H9 (cell line): ENCODE measurements around the gene GRM3. TPM values are rescaled to one million over a fixed set of nuclear protein-coding genes. Genes with fewer than 3 reads are reported as not detected.

Experiments
- DNase-seq: peaks from one replicate; pipeline ENCODE4 v3.0.0-alpha.2; 2017
- H2AFZ ChIP-seq: one replicate; pipeline ENCODE4 v1.6.1; 2013; ENCODE audit warnings: mild to moderate bottlenecking, low read length, control low read depth, moderate library complexity
- H2AK5ac ChIP-seq: 2 replicates; pipeline ENCODE4 v1.6.1; 2013; ENCODE audit warnings: low read length, control low read depth, mixed read lengths; ENCODE audit not compliant: insufficient read length
- H2BK120ac ChIP-seq: one replicate; pipeline ENCODE4 v1.6.1; 2013; ENCODE audit warnings: low read depth, mild to moderate bottlenecking, low read length, control low read depth, inconsistent platforms; ENCODE audit not compliant: poor library complexity, severe bottlenecking
- H2BK12ac ChIP-seq: 2 replicates; pipeline ENCODE4 v1.6.1; 2013; ENCODE audit warnings: low read length, control low read depth, mixed read lengths, low read depth; ENCODE audit not compliant: insufficient read length
- H2BK15ac ChIP-seq: 2 replicates; pipeline ENCODE4 v1.6.1; 2013; ENCODE audit warnings: low read depth, low read length, control low read depth
- H2BK20ac ChIP-seq: one replicate; pipeline ENCODE4 v1.6.1; 2013; ENCODE audit warnings: low read depth, mild to moderate bottlenecking, low read length, control low read depth, inconsistent platforms; ENCODE audit not compliant: poor library complexity, severe bottlenecking
- H2BK5ac ChIP-seq: 2 replicates; pipeline ENCODE4 v1.6.1; 2013; ENCODE audit warnings: low read length, control low read depth, mixed read lengths; ENCODE audit not compliant: insufficient read length
- H3K14ac ChIP-seq: 2 replicates; pipeline ENCODE4 v1.6.1; 2013; ENCODE audit warnings: low read length, control low read depth; ENCODE audit not compliant: insufficient read depth
- H3K18ac ChIP-seq: 2 replicates; pipeline ENCODE4 v1.6.1; 2013; ENCODE audit warnings: low read depth, mild to moderate bottlenecking, mixed read lengths, low read length, control low read depth; ENCODE audit not compliant: insufficient read length
- H3K23ac ChIP-seq: 2 replicates; pipeline ENCODE4 v1.6.1; 2013; ENCODE audit warnings: low read length, control low read depth, mixed read lengths, low read depth; ENCODE audit not compliant: insufficient read length
- H3K23me2 ChIP-seq: 2 replicates; pipeline ENCODE4 v1.6.1; 2013; ENCODE audit warnings: low read depth, mild to moderate bottlenecking, mixed read lengths, low read length, control low read depth; ENCODE audit not compliant: insufficient read length, poor library complexity, severe bottlenecking
- H3K27ac ChIP-seq: 2 replicates; pipeline ENCODE4 v1.5.1; 2013; ENCODE audit warnings: low read length, control low read depth, mixed read lengths, low read depth; ENCODE audit not compliant: insufficient read length
- H3K27me3 ChIP-seq: 2 replicates; pipeline ENCODE4 v1.6.1; 2013; ENCODE audit warnings: low read length, control low read depth, inconsistent platforms; ENCODE audit not compliant: insufficient read depth
- H3K4ac ChIP-seq: 2 replicates; pipeline ENCODE4 v1.6.1; 2013; ENCODE audit warnings: low read depth, mild to moderate bottlenecking, control low read depth, inconsistent platforms, low read length, moderate library complexity
- H3K4me1 ChIP-seq: 2 replicates; pipeline ENCODE4 v1.6.1; 2013; ENCODE audit warnings: low read length, control low read depth, inconsistent platforms; ENCODE audit not compliant: insufficient read depth
- H3K4me2 ChIP-seq: 2 replicates; pipeline ENCODE4 v1.6.1; 2013; ENCODE audit warnings: low read length, control low read depth, mixed read lengths; ENCODE audit not compliant: insufficient read length, insufficient read depth
- H3K56ac ChIP-seq: 2 replicates; pipeline ENCODE4 v1.6.1; 2013; ENCODE audit warnings: low read depth, mild to moderate bottlenecking, mixed read lengths, low read length, control low read depth; ENCODE audit not compliant: insufficient read length
- H3K79me1 ChIP-seq: 2 replicates; pipeline ENCODE4 v1.6.1; 2013; ENCODE audit warnings: low read depth, mild to moderate bottlenecking, moderate library complexity, low read length, control low read depth, inconsistent platforms; ENCODE audit not compliant: insufficient read depth, poor library complexity, severe bottlenecking
- H3K79me2 ChIP-seq: 2 replicates; pipeline ENCODE4 v1.6.1; 2013; ENCODE audit warnings: low read length, control low read depth, inconsistent platforms; ENCODE audit not compliant: insufficient read depth
- H3K9ac ChIP-seq: 2 replicates; pipeline ENCODE4 v1.6.1; 2013; ENCODE audit warnings: low read length, control low read depth, mixed read lengths; ENCODE audit not compliant: insufficient read length; ENCODE audit errors: extremely low read depth
- H3K9me3 ChIP-seq: one replicate; pipeline ENCODE4 v1.6.1; 2013; ENCODE audit warnings: low read depth, low read length, inconsistent platforms; ENCODE audit not compliant: control insufficient read depth
- H3T11ph ChIP-seq: one replicate; pipeline ENCODE4 v1.6.1; 2013; ENCODE audit warnings: mild to moderate bottlenecking, low read length, control low read depth, inconsistent platforms
- H4K20me1 ChIP-seq: one replicate; pipeline ENCODE4 v1.6.1; 2013; ENCODE audit not compliant: control insufficient read depth, insufficient read length, insufficient read depth
- H4K5ac ChIP-seq: 2 replicates; pipeline ENCODE4 v1.6.1; 2013; ENCODE audit warnings: low read depth, mild to moderate bottlenecking, mixed read lengths, low read length, control low read depth; ENCODE audit not compliant: insufficient read length
- H4K8ac ChIP-seq: replicated peaks from 2 replicates; pipeline ENCODE4 v1.6.1; 2013; ENCODE audit warnings: low read length, control low read depth, mixed read lengths, low read depth; ENCODE audit not compliant: insufficient read length
- H4K91ac ChIP-seq: 2 replicates; pipeline ENCODE4 v1.6.1; 2013; ENCODE audit warnings: low read depth, mild to moderate bottlenecking, moderate library complexity, mixed read lengths, low read length, control low read depth; ENCODE audit not compliant: insufficient read length
- H3K27ac Mint-ChIP-seq, 3 experiments: 2 replicates in 2 of 3; 3 replicates in 1 of 3; pipeline ENCODE4 v1.8.0; 2020 to 2021; ENCODE audit warnings: mixed read lengths in 3 of 3, mild to moderate bottlenecking in 1 of 3, moderate library complexity in 1 of 3
- H3K27me3 Mint-ChIP-seq: 2 replicates; pipeline ENCODE4 v1.8.0; 2021; ENCODE audit warnings: low read depth, mild to moderate bottlenecking, moderate library complexity, mixed read lengths
- H3K36me3 Mint-ChIP-seq, 3 experiments: 2 replicates in 2 of 3; 3 replicates in 1 of 3; pipeline ENCODE4 v1.8.0; 2020 to 2021; ENCODE audit warnings: low read depth in 3 of 3, mixed read lengths in 3 of 3; ENCODE audit not compliant: insufficient read depth in 1 of 3
- H3K4me1 Mint-ChIP-seq, 2 experiments: 2 replicates each; pipeline ENCODE4 v1.8.0; 2020; ENCODE audit warnings: mixed read lengths in 2 of 2
- H3K4me3 Mint-ChIP-seq, 2 experiments: 2 replicates in 1 of 2; 3 replicates in 1 of 2; pipeline ENCODE4 v1.8.0; 2020 to 2021; ENCODE audit warnings: mild to moderate bottlenecking in 2 of 2, mixed read lengths in 2 of 2, moderate library complexity in 1 of 2
- H3K9me3 Mint-ChIP-seq, 2 experiments: 2 replicates in 1 of 2; 3 replicates in 1 of 2; pipeline ENCODE4 v1.8.0; 2020; ENCODE audit warnings: mild to moderate bottlenecking in 2 of 2, mixed read lengths in 2 of 2, moderate library complexity in 1 of 2
- WGBS: extraction: QIAGEN DNeasy Blood & Tissue Kit; methylation state at CpG from one replicate; pipeline ENCODE4 v1.1.7; 2013; ENCODE audit warnings: missing lambda C conversion rate, low lambda C conversion rate, mixed read lengths; ENCODE audit not compliant: insufficient read length; ENCODE audit errors: extremely low coverage; 5-methylcytosine and 5-hydroxymethylcytosine counted together
- total RNA-seq: library from RNA; stranded (reverse); gene quantifications from 2 replicates; pipeline ENCODE4 v1.2.1, GENCODE V29; 2021
- TF ChIP-seq, protein P1 (sequence below): fragments of 200-600 bp; sonication (generic); conservative IDR thresholded peaks from 3 replicates; pipeline ENCODE4 v1.8.0; 2021; ENCODE audit warnings: antibody characterized with exemption, mild to moderate bottlenecking

Gene GRM3
- total RNA-seq, 1 experiment from 2014 or later: 0.15 TPM

DNA sequence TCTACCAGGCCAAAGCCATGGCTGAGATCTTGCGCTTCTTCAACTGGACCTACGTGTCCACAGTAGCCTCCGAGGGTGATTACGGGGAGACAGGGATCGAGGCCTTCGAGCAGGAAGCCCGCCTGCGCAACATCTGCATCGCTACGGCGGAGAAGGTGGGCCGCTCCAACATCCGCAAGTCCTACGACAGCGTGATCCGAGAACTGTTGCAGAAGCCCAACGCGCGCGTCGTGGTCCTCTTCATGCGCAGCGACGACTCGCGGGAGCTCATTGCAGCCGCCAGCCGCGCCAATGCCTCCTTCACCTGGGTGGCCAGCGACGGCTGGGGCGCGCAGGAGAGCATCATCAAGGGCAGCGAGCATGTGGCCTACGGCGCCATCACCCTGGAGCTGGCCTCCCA, 142.7 kb downstream of the GRM3 start:
- Mint-ChIP-seq H3K4me3 (no peak overlapping the region), H3K27ac (peak overlapping the region in 1 of 3 experiments; percentile 25; a peak in 1 of 7 replicates), H3K36me3 (peaks cover 0 to 3% (median 0%) of the 10 kb centered on the region in 3 experiments; a peak in 1 of 7 replicates), H3K9me3 (no peaks in the 10 kb centered on the region), H3K4me1 (no peaks in the 10 kb centered on the region), H3K27me3 (no peaks in the 10 kb centered on the region; the same call in 1 of the 2 replicates)
- H4K91ac ChIP-seq: no peak overlapping the region
- no peak overlapping the region for H3T11ph ChIP-seq
- no peak overlapping the region for H3K56ac ChIP-seq
- WGBS: no CpG with 5 or more reads among the region's 36 CpGs
- H2BK15ac ChIP-seq: no peak overlapping the region
- H3K27ac ChIP-seq: no peak overlapping the region
- H3K23me2 ChIP-seq: no peaks in the 10 kb centered on the region
- no peak overlapping the region for H3K9ac ChIP-seq
- H3K18ac ChIP-seq: no peak overlapping the region
- no peak overlapping the region for H3K4ac ChIP-seq
- H3K9me3 ChIP-seq: no peaks in the 10 kb centered on the region
- no peak overlapping the region for H2AK5ac ChIP-seq
- DNase-seq: no peak
- no peak overlapping the region for H2AFZ ChIP-seq
- H2BK5ac ChIP-seq: no peak overlapping the region
- H2BK12ac ChIP-seq: no peak overlapping the region
- no peak overlapping the region for H3K23ac ChIP-seq
- TF ChIP-seq, protein P1, sequence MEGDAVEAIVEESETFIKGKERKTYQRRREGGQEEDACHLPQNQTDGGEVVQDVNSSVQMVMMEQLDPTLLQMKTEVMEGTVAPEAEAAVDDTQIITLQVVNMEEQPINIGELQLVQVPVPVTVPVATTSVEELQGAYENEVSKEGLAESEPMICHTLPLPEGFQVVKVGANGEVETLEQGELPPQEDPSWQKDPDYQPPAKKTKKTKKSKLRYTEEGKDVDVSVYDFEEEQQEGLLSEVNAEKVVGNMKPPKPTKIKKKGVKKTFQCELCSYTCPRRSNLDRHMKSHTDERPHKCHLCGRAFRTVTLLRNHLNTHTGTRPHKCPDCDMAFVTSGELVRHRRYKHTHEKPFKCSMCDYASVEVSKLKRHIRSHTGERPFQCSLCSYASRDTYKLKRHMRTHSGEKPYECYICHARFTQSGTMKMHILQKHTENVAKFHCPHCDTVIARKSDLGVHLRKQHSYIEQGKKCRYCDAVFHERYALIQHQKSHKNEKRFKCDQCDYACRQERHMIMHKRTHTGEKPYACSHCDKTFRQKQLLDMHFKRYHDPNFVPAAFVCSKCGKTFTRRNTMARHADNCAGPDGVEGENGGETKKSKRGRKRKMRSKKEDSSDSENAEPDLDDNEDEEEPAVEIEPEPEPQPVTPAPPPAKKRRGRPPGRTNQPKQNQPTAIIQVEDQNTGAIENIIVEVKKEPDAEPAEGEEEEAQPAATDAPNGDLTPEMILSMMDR: no peak
- no peaks in the 10 kb centered on the region for H4K20me1 ChIP-seq
- H3K14ac ChIP-seq: no peak overlapping the region
- no peak overlapping the region for H4K5ac ChIP-seq
- H3K27me3 ChIP-seq: no peaks in the 10 kb centered on the region
- no peak overlapping the region for H2BK20ac ChIP-seq
- no peaks in the 10 kb centered on the region for H3K79me2 ChIP-seq
- H3K4me2 ChIP-seq: no peak overlapping the region
- H3K79me1 ChIP-seq: no peaks in the 10 kb centered on the region
- no peak overlapping the region for H4K8ac ChIP-seq
- no peak overlapping the region for H2BK120ac ChIP-seq
- no peaks in the 10 kb centered on the region for H3K4me1 ChIP-seq
